ENCODE measurements around the gene CTBP1.
A peak's percentile ranks its signal among the peaks of the same experiment; 100 is the strongest.
"Not testable (repeated sequence)": the region's sequence is repeated elsewhere in the genome, so short reads cannot be mapped to it uniquely, and the experiment has no call there.

Gene CTBP1

GRCh38 chr4:1248245-1249147 is at the start of gene CTBP1:
CTBP1 (minus strand) TSS chr4:1249130; CDS start chr4:1241331, 7,799 bp downstream.
- Histone ChIP-seq H3K27ac (ENCODE audit: low read depth, low read length) (peak within 1 kb of the TSS; percentile 95), H3K4me3 (ENCODE audit: low read length) (peak within 1 kb of the TSS; percentile 82), H3K27me3 (ENCODE audit: control insufficient read depth, insufficient read depth, low read length) (no peaks in the 10 kb centered on the region), H3K4me1 (ENCODE audit: control insufficient read depth, insufficient read depth, low read length) (peaks cover 42% of the 10 kb centered on the region), H3K9ac (ENCODE audit: low read length) (peak within 1 kb of the TSS; percentile 74), H3K36me3 (ENCODE audit: control insufficient read depth, insufficient read depth, low read length) (no peaks in the 10 kb centered on the region)

- H3K4me1 ChIP-seq (ENCODE audit: control insufficient read depth, insufficient read depth, low read length) = peaks cover 3% of the 10 kb centered on the region
- H3K4me3 ChIP-seq (ENCODE audit: low read length) = no peak overlapping the region
- H3K36me3 ChIP-seq (ENCODE audit: control insufficient read depth, insufficient read depth, low read length) = peaks cover 16% of the 10 kb centered on the region
- H3K27ac ChIP-seq (ENCODE audit: low read depth, low read length) = no peak overlapping the region
- H3K27me3 ChIP-seq (ENCODE audit: control insufficient read depth, insufficient read depth, low read length) = no peaks in the 10 kb centered on the region
- no peak overlapping the region for H3K9ac ChIP-seq (ENCODE audit: low read length)
These were observed 49.5 kb upstream of the CTBP1 start for GRCh38 chr4:1298461-1298860.

DNA sequence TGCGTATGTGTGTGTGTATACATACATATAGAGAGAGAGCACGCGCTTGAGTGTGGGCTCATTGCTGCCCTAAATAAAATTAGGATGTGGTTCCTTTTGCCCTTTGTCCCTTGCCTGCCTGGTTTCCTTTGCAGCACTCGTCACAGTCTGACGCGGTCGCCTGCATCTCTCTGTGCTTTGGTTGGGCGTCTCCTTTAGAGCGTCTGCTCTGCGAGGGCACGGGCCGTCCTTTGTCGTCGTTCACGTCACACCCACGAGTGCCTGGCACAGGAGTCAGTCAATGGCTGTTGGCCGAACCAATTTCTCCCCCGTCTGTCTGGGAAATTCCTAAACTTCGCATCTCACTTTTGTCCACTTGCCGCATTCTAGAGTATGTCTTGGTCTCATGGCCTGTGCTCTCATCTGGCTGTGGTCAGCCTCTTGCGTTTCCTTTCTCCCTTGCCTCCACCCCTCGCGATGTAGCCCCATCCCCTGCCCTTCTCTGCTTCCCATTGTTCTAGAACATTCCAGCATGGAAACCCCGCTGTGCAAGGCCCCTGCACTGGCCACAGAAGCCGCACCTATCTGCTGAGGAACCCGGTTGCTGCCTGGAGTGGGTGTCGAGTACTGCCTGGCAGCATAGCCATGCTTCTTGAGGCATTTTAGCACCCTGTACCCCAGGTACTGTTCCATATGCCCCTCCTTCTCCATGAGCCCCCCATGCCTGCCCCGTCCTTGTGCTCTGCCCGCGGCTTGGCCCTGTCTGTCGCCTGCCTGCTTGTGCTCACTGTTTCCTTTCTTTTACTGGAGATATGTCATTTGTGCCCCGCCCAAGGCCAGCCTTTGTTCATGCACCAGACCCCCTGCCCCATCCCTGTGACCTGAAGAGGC is 48.8 kb upstream of the CTBP1 start:
- Histone ChIP-seq H3K4me3 (ENCODE audit: low read length) (no peak overlapping the region), H3K36me3 (ENCODE audit: control insufficient read depth, insufficient read depth, low read length) (peaks cover 16% of the 10 kb centered on the region), H3K27ac (ENCODE audit: low read depth, low read length) (no peak overlapping the region), H3K4me1 (ENCODE audit: control insufficient read depth, insufficient read depth, low read length) (peaks cover 3% of the 10 kb centered on the region), H3K27me3 (ENCODE audit: control insufficient read depth, insufficient read depth, low read length) (no peaks in the 10 kb centered on the region), H3K9ac (ENCODE audit: low read length) (no peak overlapping the region)

GRCh38 chr4:1297023-1297395 is 48.1 kb upstream of the CTBP1 start:
- Histone ChIP-seq H3K27ac (ENCODE audit: low read depth, low read length) (no peak overlapping the region), H3K9ac (ENCODE audit: low read length) (no peak overlapping the region), H3K27me3 (ENCODE audit: control insufficient read depth, insufficient read depth, low read length) (no peaks in the 10 kb centered on the region), H3K4me3 (ENCODE audit: low read length) (no peak overlapping the region), H3K4me1 (ENCODE audit: control insufficient read depth, insufficient read depth, low read length) (peaks cover 3% of the 10 kb centered on the region), H3K36me3 (ENCODE audit: control insufficient read depth, insufficient read depth, low read length) (peaks cover 16% of the 10 kb centered on the region)

DNA sequence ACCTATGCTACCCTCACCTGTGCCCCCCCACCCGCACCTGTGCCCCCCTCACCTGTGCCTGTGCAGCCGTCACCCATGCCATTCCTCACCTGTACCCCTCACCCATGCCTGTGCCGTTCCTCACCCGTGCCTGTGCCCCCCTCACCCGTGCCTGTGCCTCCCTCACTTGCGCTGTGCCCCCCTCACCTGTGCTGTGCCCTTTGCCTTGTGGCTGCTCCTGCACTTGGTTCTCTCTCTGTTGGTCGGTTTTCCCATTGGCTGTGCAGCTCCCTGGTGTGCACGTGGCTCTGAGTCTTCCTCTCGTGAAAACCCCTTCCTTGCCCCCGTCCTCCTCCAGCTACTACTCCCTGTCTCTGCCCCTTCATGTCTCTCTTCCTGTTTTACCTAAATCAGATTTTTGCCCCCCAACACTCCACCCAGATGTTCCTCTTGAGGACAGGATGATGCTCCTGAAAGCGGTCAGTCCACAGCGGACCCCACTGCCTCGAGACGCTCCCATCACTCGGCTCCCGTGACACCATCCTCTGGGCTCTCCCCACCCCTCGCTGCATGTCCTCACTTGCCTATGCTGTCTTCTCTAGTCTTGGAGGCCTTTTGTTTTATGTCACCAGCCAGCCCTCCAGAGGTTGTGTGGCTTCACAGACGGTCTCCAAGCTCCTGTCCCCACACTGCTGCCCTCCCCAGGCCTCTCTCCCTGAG is 47.5 kb upstream of the CTBP1 start:
- peaks cover 5% of the 10 kb centered on the region for H3K4me1 ChIP-seq (ENCODE audit: control insufficient read depth, insufficient read depth, low read length)
- no peak overlapping the region for H3K27ac ChIP-seq (ENCODE audit: low read depth, low read length)
- no peak overlapping the region for H3K9ac ChIP-seq (ENCODE audit: low read length)
- no peaks in the 10 kb centered on the region for H3K27me3 ChIP-seq (ENCODE audit: control insufficient read depth, insufficient read depth, low read length)
- H3K36me3 ChIP-seq (ENCODE audit: control insufficient read depth, insufficient read depth, low read length) = peaks cover 16% of the 10 kb centered on the region
- H3K4me3 ChIP-seq (ENCODE audit: low read length) = no peak overlapping the region

DNA sequence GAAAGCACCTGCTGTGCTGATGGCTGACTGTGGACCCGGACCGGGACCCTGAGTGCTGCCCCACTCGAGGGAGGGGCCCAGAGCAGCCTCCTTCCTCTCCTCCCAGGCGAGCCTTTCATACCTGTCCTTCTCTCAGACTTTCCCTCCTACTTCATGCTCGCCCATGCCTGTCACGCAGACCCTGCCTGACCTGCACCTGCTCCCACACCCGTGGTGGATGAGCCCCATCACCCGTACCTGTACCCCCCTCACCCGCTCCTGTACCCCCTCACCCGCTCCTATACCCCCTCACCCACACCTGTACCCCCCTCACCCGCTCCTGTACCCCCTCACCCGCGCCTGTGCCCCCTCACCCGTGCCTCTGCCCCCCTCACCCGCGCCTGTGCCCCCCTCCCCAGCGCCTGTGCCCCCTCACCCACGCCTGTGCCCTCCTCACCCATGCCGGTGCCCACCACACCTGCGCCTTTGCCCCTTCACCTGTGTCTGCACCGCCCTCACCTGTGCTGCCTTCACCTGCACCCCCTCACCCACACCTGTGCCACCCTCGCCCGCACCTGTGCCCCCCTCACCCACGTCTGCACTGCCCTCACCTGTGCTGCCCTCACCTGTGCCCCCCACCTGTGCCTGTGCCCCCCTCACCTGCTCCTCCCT is 46.6 kb upstream of the CTBP1 start:
- Histone ChIP-seq H3K4me3 (ENCODE audit: low read length) (no peak overlapping the region), H3K27me3 (ENCODE audit: control insufficient read depth, insufficient read depth, low read length) (no peaks in the 10 kb centered on the region), H3K9ac (ENCODE audit: low read length) (no peak overlapping the region), H3K4me1 (ENCODE audit: control insufficient read depth, insufficient read depth, low read length) (peaks cover 12% of the 10 kb centered on the region), H3K36me3 (ENCODE audit: control insufficient read depth, insufficient read depth, low read length) (peaks cover 13% of the 10 kb centered on the region), H3K27ac (ENCODE audit: low read depth, low read length) (no peak overlapping the region)

DNA sequence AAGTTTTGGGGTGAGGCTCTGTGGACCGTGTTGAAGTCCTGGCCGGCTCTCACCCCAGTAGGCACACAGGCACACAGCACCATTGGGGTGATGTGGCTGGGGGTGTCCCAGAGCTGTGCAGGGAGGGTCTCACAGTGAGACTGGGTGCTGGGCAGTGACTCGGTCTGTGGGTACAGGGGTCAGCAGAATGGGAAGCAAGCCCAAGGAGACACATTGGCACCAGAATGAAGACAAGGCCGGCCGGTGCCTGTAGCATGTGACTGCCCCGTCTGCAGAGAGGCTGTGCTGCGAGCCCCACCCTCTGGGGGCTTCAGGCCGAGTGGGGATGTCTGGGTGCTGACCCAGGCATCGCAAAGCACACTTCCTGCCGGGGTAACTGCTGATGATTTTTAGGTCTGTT is 46.0 kb upstream of the CTBP1 start:
- Histone ChIP-seq H3K9ac (ENCODE audit: low read length) (no peak overlapping the region), H3K27me3 (ENCODE audit: control insufficient read depth, insufficient read depth, low read length) (no peaks in the 10 kb centered on the region), H3K4me1 (ENCODE audit: control insufficient read depth, insufficient read depth, low read length) (peaks cover 12% of the 10 kb centered on the region), H3K4me3 (ENCODE audit: low read length) (no peak overlapping the region), H3K36me3 (ENCODE audit: control insufficient read depth, insufficient read depth, low read length) (peaks cover 11% of the 10 kb centered on the region), H3K27ac (ENCODE audit: low read depth, low read length) (no peak overlapping the region)

DNA sequence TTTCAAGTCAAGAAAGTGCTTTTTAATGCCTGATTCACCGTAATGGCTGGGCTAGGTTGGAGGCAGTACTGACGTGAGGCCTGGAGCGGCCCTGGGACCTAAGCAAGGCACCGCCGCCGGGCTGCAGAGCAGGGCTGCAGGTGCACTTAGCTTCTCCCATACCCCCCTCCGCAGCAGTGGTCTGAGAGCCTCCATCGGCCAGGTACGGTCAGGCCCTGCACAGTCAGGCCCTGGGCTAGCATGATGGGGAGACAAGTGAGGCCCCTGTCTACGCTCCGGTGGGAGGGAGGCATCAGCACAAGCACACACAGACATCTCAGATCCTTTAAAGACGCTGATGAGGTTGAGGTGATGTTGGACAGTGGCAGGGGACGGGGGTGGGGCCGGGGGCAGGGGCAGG is 45.5 kb upstream of the CTBP1 start:
- Histone ChIP-seq H3K4me3 (ENCODE audit: low read length) (no peak overlapping the region), H3K4me1 (ENCODE audit: control insufficient read depth, insufficient read depth, low read length) (peaks cover 12% of the 10 kb centered on the region), H3K27ac (ENCODE audit: low read depth, low read length) (no peak overlapping the region), H3K36me3 (ENCODE audit: control insufficient read depth, insufficient read depth, low read length) (peaks cover 10% of the 10 kb centered on the region), H3K9ac (ENCODE audit: low read length) (no peak overlapping the region), H3K27me3 (ENCODE audit: control insufficient read depth, insufficient read depth, low read length) (no peaks in the 10 kb centered on the region)

GRCh38 chr4:1293991-1294390 is 45.1 kb upstream of the CTBP1 start:
- Histone ChIP-seq H3K27ac (ENCODE audit: low read depth, low read length) (no peak overlapping the region), H3K27me3 (ENCODE audit: control insufficient read depth, insufficient read depth, low read length) (no peaks in the 10 kb centered on the region), H3K4me1 (ENCODE audit: control insufficient read depth, insufficient read depth, low read length) (peaks cover 14% of the 10 kb centered on the region), H3K9ac (ENCODE audit: low read length) (no peak overlapping the region), H3K4me3 (ENCODE audit: low read length) (no peak overlapping the region), H3K36me3 (ENCODE audit: control insufficient read depth, insufficient read depth, low read length) (peaks cover 10% of the 10 kb centered on the region)

GRCh38 chr4:1293531-1293941 is 44.6 kb upstream of the CTBP1 start:
- Histone ChIP-seq H3K4me1 (ENCODE audit: control insufficient read depth, insufficient read depth, low read length) (peaks cover 18% of the 10 kb centered on the region), H3K36me3 (ENCODE audit: control insufficient read depth, insufficient read depth, low read length) (peaks cover 10% of the 10 kb centered on the region), H3K27me3 (ENCODE audit: control insufficient read depth, insufficient read depth, low read length) (no peaks in the 10 kb centered on the region), H3K9ac (ENCODE audit: low read length) (no peak overlapping the region), H3K27ac (ENCODE audit: low read depth, low read length) (no peak overlapping the region), H3K4me3 (ENCODE audit: low read length) (no peak overlapping the region)

DNA sequence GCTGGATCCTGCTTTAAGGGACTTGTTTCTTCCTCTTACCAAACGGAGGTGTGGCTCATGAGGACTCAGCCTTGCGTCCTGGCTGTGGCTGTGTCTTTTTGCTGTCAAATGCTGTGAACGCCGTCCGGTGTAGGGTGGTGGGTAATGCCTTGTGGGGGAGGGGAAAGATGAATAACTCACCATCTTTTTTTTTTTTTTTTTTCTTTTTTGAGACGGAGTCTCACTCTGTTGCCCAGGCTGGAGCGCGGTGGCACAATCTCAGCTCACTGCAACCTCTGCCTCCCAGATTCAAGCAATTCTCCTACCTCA is 43.7 kb upstream of the CTBP1 start:
- not testable (repeated sequence) for H3K4me3 ChIP-seq (ENCODE audit: low read length); H3K36me3 ChIP-seq (ENCODE audit: control insufficient read depth, insufficient read depth, low read length); H3K27ac ChIP-seq (ENCODE audit: low read depth, low read length); H3K9ac ChIP-seq (ENCODE audit: low read length); H3K27me3 ChIP-seq (ENCODE audit: control insufficient read depth, insufficient read depth, low read length)
- peaks cover 18% of the 10 kb centered on the region for H3K4me1 ChIP-seq (ENCODE audit: control insufficient read depth, insufficient read depth, low read length)

Measured in rectal smooth muscle tissue (tissue), 1 donor.